Activated T-cell treated with anti-CD3 and anti-CD28 coated beads for 1 hour (primary cell): ENCODE data around the gene PSMD10.

Experiments used
- DNase-seq: peaks from one replicate; pipeline ENCODE4 v3.0.0-alpha.2; 2020; ENCODE audit warnings: low read depth

PSMD10 gene, protein sequence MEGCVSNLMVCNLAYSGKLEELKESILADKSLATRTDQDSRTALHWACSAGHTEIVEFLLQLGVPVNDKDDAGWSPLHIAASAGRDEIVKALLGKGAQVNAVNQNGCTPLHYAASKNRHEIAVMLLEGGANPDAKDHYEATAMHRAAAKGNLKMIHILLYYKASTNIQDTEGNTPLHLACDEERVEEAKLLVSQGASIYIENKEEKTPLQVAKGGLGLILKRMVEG

DNA sequence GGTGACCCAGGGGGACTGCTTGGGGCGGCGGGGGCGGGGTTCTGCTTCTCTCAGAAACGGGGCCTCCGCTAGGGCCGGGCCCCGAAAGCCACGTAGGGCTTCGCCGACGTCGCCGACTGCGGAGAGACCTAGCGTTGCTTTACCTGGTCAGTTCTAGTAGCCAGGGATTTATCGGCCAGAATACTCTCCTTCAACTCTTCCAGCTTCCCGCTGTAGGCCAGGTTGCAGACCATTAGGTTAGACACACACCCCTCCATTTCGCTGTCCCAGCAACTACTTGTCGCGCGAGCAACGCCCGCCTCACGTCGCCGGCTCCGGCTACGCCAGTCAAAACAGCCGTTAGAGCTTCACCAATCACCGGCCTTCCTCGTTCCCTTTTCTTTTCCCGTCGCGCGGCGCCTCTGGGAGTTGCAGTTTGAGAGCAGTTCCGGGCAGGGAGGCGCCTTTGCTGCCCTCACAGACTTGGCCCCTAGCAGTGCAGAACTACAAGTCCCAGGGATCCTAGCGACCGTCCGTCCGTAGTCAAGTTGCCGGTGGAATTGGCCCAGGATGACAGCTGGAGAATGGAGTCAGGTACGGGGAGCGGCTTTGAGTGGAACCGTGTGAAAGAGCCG lies at the start of gene PSMD10, which contains the start of gene ATG4A:
Gene PSMD10 (minus strand): TSS at position 279 of the 614 bp plus-strand sequence. CDS start 22 bp downstream, at position 257.
Gene ATG4A (plus strand): TSS at position 515 of the 614 bp plus-strand sequence. CDS start 49 bp downstream, at position 564.
- peak; percentile 75 for DNase-seq

DNA sequence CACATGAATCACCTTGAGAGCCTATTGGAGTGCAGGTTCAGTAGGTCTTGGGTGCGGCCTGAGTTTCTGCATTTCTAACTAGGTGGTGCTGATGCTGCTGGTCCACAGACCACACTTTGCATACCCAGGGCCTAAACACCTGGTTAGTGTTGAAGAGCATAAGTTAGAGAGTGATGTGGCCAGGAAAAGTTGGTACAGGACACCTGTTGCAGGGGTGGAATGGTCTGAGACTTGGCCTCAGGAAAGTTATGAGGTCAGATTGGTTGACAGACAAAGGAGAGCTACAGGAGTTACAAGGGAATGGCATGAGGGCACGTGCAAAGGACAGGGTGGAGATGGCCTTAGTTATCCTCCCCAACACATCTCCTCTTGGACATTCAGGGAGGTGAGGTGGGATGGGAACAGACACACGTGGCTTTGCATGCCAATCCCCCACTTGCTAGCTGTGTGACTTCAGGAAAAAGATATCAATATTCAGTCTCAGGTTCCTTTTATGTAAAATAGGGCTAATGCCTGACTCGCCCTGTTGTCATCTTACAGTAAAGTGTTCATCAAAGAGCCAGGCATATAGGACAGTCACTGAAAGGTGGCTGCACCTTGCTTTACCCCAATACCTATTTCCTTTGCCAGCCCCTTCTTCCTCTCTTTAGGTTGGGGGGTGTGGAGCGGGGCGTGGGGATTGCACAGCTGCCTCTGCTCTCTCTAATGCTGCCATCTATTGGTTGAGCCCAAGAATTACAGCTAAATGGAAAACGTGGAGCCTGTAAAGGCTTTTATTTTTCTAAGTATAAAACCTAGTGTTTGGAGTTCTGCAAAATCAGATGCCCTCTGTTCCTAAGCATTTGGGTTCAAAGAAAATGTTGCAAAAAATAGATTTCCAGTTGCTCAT lies 47.7 kb upstream of the PSMD10 start:
- no peak for DNase-seq

DNA sequence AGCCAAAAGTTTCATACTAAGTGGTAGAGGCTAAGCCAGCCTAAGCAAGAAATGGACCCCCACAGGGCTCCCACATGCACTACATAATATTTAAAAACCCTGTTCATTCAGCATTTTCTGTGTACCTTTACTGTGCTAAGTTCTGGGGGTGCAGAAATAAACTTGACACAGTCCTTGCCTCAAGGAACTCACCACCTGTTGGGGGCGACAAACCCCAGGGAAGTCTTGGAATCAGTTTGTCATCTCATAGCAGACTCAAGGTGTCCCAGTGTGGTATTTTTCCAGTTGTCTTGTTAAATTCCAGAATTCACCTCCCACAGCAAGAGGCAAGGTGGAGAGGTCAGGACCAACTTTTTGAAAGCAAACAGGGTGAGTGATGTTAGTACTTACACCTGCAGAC lies 43.4 kb upstream of the PSMD10 start:
- no peak for DNase-seq

DNA sequence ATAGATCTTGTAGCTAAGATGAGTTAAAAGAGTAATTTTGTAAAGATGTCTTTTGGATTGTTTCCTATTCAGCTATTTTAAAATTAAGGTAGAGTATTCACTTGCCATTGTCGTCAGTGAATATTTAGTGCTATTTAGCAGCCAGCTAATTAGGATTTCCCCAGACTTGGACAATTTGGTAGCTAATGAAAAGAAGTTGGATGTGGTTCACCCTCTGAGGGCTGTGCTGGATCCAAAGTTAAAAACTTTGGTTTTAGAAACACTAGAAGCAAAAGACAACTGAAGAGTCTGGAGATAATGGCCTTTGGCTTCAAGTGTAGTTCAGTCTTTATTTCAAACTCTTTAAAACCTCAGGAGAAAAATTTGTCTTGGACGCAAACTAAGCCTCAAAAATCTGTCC lies 41.5 kb upstream of the PSMD10 start:
- no peak for DNase-seq

DNA sequence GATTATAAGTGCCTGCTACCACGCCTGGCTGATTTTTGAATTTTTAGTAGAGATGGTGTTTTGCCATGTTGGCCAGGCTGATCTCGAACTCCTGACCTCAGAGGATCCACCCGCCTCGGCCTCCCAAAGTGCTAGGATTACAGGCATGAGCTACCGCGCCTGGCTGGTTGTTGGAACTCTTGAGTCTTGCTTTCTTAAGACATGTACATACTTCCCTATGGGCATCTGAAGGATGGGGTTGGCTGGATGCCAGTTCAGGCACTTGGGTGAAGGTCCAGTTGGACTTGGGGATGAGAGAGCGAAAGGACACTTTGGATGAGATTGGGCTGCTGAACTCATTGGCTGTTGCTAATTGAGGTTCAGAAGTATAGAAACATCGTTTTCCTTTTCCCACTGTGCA lies 40.7 kb upstream of the PSMD10 start:
- no peak for DNase-seq

DNA sequence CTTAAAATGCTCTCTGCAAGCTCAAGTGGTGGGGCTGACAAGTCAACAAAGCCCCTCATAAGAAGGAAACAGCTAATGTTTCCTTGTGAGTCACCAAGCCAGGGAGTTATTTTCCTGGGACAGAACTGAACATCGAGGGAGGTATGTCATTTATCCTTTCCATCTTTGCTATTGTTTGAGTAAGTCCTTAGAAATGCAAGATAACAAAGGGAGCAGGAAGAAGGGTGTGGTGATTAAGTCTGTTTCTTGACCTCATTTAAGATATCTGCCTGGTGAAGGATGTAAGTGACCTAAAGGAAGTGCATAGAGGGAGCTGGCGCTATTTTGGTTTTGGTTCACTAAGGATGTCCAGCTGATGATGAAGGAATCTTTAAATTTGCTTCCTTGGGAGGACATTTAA lies 40.1 kb upstream of the PSMD10 start:
- no peak for DNase-seq

DNA sequence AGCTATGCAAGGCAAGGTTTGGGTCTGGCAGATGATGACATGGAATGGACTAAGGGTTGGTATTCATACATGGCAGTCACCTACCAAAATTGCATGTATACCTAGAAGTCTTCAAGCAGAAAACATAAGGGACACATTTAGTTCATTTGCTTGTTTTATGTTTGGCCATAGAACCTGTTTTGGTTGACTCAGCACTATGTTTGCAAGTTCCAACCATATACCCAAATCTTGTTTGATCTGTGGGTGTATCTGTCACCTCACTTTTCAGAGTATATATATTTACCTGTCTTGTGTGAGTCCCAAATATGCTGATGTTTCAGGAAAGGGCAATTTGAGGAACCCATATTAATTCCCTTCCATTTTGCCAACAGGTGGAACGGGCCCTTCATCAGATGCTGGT lies 39.5 kb upstream of the PSMD10 start:
- DNase-seq, result no peak

DNA sequence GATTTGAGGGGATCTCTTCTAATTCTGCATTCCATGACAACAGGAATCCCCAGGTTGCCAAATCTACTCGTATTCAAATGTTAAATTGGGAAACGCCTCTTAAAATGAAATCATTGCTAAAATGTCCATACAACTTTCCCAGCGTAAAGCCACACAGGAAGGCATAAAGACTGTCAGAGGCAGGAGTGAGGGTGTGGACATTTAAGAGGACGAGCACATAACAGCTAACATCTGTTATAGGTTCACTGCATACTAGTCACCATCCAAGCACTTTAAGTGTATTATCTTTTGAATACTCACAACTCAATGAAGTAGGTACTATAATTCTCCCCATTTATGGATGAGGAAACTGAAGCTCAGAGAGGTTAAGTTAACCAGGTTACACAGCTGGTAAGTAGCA lies 35.8 kb upstream of the PSMD10 start:
- no peak for DNase-seq

DNA sequence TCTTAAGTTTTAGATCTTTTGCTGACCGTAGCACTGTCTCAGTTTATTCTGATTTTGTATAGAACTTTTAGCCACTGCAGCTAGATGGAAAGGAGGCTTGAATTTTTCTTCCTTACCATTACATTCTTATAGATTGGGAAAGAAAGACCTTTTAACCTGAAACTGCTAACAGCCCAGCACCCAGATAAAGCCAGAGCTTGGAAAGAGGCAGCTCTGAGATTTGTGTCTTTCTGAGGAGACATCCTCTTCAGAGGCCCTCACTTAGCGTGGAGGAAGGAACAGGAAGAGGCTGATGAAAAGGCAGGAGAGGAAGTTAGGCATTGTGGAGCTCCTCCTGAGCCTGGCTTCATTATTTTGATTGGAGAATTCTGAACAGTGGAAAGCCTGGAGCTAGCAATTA lies 35.3 kb upstream of the PSMD10 start:
- DNase-seq, result no peak

DNA sequence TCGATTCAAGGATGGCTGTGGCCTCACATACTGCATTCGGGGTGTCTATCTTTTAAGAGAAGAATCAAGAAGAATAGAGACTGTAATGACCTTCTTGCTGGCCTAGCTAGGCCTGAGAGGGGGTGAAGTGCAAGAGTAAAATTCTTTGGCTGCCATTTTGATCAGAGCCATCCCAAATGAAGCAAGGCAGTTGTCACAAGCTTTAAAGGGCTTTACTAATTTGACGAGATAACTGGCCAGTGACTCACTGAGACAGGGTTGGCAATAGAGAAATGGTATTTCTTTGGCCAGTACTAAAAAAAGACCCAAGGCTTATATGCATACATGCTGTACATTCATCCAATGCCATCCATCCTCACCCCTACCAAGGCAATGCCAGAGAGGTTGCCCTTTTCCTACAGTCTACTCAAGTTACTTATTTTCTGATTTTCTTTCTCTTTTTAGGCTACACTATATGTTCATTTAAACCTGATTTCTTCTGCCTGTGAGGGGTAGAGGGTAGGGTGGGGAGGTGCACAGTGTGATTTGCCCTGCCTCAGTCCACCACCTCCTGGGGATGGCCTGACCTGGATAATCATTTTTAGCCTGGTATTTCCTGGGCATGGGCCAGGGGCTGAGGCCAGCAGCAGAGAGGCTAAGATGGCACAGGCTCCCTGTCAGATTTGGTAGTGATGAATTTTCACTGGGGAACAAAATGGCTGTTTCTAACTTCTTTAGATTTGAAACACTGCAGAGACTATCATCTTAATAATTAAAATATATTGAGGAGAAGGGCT lies 32.4 kb upstream of the PSMD10 start:
- DNase-seq, result no peak

DNA sequence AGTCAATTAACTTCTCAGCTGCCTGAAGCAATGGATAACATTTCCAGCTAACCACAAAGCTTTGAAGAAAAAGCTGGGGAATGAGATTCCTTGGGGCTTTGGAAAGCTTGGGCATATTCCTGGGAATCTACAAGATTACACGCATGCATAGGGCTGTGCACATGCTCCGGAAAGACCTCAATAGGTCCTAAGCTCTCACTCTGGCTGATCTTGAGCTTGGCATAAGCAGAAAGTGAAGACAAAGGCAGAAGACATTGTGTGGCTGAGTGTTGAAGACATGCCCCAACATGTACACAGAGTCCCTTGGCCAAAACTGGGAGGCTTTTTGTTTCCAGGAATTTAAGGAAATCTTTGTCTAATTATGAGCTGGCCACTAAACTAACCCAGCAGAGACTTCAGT lies 31.4 kb upstream of the PSMD10 start:
- no peak for DNase-seq

DNA sequence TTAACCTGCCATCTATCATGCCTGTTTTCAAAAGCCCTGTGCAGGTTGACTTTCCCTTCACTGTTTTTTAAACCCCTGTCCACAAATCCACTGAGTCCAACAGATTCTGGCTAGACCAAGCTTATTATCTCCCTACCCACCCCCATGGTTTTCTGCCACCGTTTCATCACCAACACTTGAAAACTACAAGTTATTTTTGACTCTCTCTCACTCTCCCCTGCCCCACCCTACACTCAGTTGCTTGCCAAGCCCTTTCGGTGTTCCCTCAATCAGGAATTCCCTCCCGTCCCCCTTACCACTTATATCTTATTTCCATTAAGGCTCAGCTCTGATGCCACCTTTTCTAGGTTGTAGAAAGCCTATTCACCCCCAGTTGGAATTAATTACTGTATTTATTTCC lies 29.9 kb upstream of the PSMD10 start:
- no peak for DNase-seq

DNA sequence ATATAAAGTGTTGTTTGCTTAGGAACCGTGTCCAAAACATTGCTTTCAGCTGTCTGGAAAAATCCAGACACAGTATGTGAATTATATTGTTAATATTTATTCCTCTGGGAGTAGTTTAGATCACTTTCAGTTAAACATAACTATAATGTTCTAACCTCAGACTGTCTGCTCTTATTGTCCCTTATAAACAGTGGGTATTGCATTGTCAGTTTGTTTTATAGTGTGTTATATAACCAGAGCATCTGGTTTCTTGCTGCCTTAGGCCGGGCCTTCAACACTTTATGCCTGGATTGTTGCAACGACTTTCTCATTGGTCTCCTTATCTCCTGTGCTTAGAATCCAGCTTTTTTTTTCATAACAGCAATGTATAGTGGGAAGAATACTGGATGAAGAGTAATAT lies 26.6 kb upstream of the PSMD10 start:
- no peak for DNase-seq

DNA sequence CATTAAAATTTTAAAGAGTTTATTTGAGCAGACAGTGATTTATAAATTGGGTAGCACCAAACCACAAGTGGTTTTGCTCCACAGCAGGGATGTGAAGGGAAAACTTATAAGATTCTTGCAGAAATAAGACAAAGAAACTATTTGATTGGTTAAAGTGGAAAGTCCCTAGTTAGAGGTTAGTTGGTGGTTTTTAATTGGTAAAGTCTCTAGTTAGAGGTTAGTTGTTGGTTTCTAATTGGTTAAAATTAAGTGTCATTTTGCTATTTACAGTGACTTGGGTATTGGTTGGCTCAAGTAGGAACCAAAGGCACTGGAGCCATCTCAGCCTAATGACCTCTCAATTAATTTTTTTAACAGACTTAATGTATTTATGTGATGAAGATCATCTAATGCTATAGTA lies 23.2 kb upstream of the PSMD10 start:
- DNase-seq, result no peak

DNA sequence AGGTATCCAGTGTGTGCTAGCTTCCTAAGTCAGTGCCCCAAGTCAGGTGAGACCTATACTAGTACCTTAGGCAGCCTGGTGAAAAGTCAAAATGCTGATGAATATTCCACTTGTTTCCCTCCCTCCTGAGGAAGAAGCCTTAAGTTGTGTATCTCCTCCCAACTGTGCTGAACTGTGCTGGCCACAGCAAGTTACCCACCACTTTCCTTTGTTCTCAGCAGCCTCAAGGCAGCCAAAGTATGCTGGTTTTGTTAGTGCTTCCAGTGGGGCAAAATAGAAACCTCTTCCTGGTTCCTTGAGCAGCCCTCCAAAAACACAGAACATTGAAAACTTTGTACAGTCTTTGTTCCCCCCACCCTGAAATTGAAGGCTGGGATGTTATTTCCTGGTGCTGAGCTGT lies 14.1 kb upstream of the PSMD10 start:
- DNase-seq, result no peak

DNA sequence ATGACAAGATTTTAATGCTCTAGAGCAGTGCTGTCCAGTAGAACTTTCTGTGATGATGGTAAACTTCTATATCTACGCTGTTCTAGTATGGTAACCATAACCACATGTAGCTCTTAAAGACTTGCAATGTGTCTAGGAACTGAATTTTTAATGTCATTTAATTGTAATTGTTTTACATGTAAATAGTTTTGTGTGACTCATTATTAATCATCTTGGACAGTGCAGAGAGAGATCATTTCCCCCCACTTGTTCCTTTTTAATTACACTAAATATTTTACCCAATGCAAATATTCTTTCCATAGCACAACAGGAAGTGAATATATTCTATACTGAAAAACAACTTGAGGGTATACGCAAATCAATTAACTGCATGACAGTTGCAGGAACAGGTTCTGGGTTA lies 6.0 kb upstream of the PSMD10 start:
- DNase-seq, result no peak

DNA sequence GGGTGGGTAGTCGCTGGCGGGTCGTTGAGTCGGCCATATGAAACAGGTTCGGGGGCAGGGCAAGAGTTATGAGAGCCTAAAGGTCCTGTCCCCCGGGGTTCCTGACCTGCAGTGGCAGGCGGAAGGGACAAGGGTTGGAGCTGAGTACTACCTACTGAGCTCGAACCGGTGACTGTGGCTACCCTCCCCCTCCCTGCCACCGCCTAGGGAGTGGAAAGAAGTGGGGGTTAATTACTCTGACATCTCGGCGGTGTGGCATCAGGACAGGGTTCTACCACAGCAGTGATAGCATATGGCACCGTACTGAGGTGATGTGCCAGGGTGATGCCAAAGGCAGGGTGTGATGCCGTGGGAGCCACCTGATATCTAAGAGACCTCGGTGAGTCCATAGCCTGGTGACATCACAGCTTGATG lies 543 bp upstream of the PSMD10 start:
- DNase-seq, result no peak

DNA sequence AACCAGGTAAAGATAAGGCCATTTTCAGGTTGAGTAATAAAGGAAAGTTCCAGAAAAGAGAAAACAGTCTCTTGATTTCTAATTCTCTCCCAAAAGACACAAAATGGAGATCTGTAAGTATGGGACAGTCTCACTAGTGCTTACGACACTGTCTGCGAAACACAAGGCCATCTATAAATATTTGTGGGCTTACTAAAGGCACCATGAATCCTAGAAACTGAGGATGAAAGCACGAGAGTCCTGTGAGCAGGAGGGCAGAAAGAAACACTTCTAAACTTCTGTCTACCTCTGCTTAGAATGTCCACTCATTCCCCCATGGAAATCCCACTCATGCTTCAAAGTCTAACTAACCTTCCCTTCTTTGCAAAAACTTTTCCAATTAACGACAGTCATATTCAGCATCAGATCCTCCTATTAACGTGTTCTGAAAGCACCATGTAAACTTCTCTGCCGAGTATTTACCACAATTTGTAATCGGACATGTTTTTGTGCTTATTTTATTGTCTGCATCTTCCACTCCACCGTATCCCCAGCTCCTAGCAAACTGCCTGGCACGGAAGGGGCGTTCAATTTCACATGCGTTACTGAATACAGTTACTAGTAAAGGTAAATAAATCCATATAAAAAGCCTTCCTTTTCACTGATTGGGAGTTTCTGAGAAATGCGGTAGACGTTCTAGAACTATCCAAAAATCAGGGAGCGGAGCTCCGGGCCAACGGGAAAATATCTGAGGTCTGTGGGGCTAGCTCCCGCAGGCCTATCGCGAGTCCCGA lies 665 bp downstream of the PSMD10 start:
- no peak for DNase-seq

DNA sequence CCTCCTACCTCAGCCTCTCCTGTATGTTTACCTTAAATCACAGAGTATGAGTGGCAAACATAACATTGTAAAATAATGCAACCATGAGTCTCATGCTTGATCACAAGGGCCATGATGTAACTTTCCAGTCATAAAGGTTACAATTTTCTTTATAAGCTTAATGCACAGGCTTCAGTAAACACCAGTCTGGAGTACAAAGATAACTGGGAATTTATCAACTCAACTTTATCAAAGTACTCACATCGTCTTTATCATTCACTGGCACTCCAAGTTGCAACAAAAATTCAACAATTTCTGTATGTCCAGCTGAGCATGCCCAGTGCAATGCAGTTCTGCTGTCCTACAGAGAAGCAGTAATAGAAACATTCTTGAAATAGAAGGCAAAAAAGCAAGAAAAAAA lies 2.8 kb downstream of the PSMD10 start:
- no peak for DNase-seq

DNA sequence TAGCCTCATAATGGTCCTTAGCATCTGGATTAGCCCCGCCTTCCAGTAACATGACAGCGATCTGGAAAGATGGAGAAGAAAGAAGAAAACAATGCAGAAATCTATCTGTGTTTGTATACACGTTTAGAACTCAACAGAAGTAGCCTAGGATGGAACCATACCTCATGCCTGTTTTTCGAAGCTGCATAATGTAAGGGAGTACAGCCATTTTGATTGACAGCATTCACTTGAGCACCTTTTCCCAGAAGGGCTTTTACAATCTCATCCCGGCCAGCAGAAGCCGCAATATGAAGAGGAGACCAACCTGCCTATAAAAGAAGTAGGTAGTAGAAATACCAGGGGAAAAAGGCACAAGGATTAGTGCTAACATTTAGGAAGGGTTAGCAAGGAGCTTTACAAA lies 3.5 kb downstream of the PSMD10 start:
- no peak for DNase-seq

DNA sequence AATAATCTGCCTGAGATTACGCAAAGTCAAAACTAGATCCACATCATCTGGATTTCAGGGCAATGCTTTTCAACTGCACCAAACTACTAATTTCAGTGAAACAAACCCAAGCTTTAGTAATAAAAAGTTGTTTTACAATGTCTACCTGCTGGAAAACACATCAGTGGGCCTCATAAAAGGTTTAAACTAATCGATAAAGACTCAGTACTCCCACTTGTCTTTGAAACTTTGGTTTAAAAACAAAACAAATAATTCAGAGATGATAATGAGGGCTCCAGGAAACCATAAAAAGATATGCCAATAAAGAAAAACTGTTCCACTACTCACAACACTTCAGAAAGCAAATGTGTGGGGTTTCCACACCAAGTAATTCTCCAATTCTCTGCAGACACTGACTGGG lies 10.2 kb downstream of the PSMD10 start:
- no peak for DNase-seq

DNA sequence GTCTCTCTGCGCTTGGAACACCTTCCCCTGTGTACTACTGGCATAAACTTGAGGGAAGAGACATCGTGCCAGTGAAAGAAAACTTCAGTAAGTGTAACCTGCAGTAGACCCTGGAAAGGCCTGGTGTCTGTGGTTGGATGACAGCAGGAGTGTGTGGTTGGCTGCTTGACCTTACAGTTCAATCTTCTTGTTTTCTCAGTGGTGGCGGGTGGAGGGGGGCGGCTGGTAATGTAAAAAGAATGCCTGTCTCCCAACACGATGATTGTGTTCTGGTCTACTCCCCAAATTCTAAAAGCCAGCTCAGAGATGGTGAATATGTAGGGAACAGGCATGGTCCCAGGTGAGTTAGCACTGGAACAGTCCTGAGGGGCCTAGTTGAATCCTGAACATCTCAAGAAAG lies 18.6 kb downstream of the PSMD10 start:
- DNase-seq, result no peak
